Type B pancreatic cell (in vitro differentiated cells): ENCODE results near the gene TP53. TPM values are rescaled to one million over a fixed set of nuclear protein-coding genes. Genes with fewer than 3 reads are reported as not detected.

Source experiments
- DNase-seq: peaks from one replicate; pipeline ENCODE4 v3.0.0; 2021; ENCODE audit warnings: mixed read lengths; ENCODE audit not compliant: unreplicated experiment; ENCODE audit errors: extremely low spot score
- H3K27ac Mint-ChIP-seq: 2 replicates; pipeline ENCODE4 v1.8.0; 2021; ENCODE audit warnings: mild to moderate bottlenecking, mixed read lengths
- H3K27me3 Mint-ChIP-seq: 2 replicates; pipeline ENCODE4 v1.8.0; 2021; ENCODE audit warnings: mixed read lengths
- H3K36me3 Mint-ChIP-seq: 2 replicates; pipeline ENCODE4 v1.8.0; 2021; ENCODE audit warnings: mixed read lengths
- H3K4me1 Mint-ChIP-seq: one replicate; pipeline ENCODE4 v1.8.0; 2021; ENCODE audit warnings: mixed read lengths; ENCODE audit not compliant: unreplicated experiment
- H3K4me3 Mint-ChIP-seq: 2 replicates; pipeline ENCODE4 v1.8.0; 2021; ENCODE audit warnings: mild to moderate bottlenecking, mixed read lengths
- H3K9me3 Mint-ChIP-seq: 2 replicates; pipeline ENCODE4 v1.8.0; 2021; ENCODE audit warnings: mixed read lengths
- CTCF ChIP-seq: fragments of 200-600 bp; sonication (generic); conservative IDR thresholded peaks from 2 replicates; pipeline ENCODE4 v1.5.0; 2021; ENCODE audit warnings: antibody characterized with exemption, mild to moderate bottlenecking
- total RNA-seq: library from RNA; stranded (reverse); gene quantifications from 2 replicates; pipeline ENCODE4 v1.2.1, GENCODE V29; 2021; ENCODE audit warnings: low replicate concordance

TP53 gene
- total RNA-seq, 1 donor from 2014 or later: 123 TPM

- H3K9me3 Mint-ChIP-seq: no peaks in the 10 kb centered on the region
- DNase-seq: no peak
- no peak for TF ChIP-seq CTCF
- H3K4me1 Mint-ChIP-seq: peaks cover 26% of the 10 kb centered on the region
- no peak overlapping the region for H3K4me3 Mint-ChIP-seq
- no peaks in the 10 kb centered on the region for H3K36me3 Mint-ChIP-seq
- H3K27me3 Mint-ChIP-seq: peaks cover 51% of the 10 kb centered on the region
- H3K27ac Mint-ChIP-seq: no peak overlapping the region
These were observed 32.8 kb upstream of the TP53 start for GRCh38 chr17:7720125-7720524.

GRCh38 chr17:7719661-7720060 lies 32.4 kb upstream of the TP53 start:
- DNase-seq: no peak
- Mint-ChIP-seq H3K36me3 (no peaks in the 10 kb centered on the region), H3K4me1 (peaks cover 27% of the 10 kb centered on the region), H3K4me3 (no peak overlapping the region), H3K27ac (no peak overlapping the region), H3K9me3 (no peaks in the 10 kb centered on the region), H3K27me3 (peaks cover 51% of the 10 kb centered on the region)
- no peak for TF ChIP-seq CTCF

GRCh38 chr17:7717756-7718350 lies 30.6 kb upstream of the TP53 start:
- no peak for DNase-seq
- no peak overlapping the region for H3K27ac Mint-ChIP-seq
- H3K36me3 Mint-ChIP-seq: no peaks in the 10 kb centered on the region
- H3K4me1 Mint-ChIP-seq: peaks cover 33% of the 10 kb centered on the region
- no peaks in the 10 kb centered on the region for H3K9me3 Mint-ChIP-seq
- H3K27me3 Mint-ChIP-seq: peaks cover 56% of the 10 kb centered on the region
- no peak for TF ChIP-seq CTCF
- H3K4me3 Mint-ChIP-seq: peak overlapping the region; percentile 93

GRCh38 chr17:7716901-7717755 lies 29.8 kb upstream of the TP53 start, which contains the start of gene DNAH2:
Gene DNAH2, plus strand, starts transcription at chr17:7717744. Its CDS starts 1,991 bp downstream, at chr17:7719735.
- H3K27ac Mint-ChIP-seq: peak within 1 kb of the TSS; percentile 63
- peaks cover 41% of the 10 kb centered on the region for H3K4me1 Mint-ChIP-seq
- peak; percentile 58 for TF ChIP-seq CTCF
- H3K4me3 Mint-ChIP-seq: peak within 1 kb of the TSS; percentile 93
- peak; percentile 92 for DNase-seq
- peaks cover 58% of the 10 kb centered on the region for H3K27me3 Mint-ChIP-seq
- H3K9me3 Mint-ChIP-seq: no peaks in the 10 kb centered on the region
- H3K36me3 Mint-ChIP-seq: no peaks in the 10 kb centered on the region

GRCh38 chr17:7715936-7716886 lies 28.9 kb upstream of the TP53 start:
- H3K4me3 Mint-ChIP-seq: peak overlapping the region; percentile 93
- H3K27me3 Mint-ChIP-seq: peaks cover 60% of the 10 kb centered on the region
- no peak for DNase-seq
- no peaks in the 10 kb centered on the region for H3K36me3 Mint-ChIP-seq
- no peaks in the 10 kb centered on the region for H3K9me3 Mint-ChIP-seq
- H3K4me1 Mint-ChIP-seq: peaks cover 46% of the 10 kb centered on the region
- TF ChIP-seq CTCF: no peak
- H3K27ac Mint-ChIP-seq: peak overlapping the region; percentile 63
